ENCODE results near the gene ANXA1. TPM values are rescaled to one million over a fixed set of nuclear protein-coding genes. Genes with fewer than 3 reads are reported as not detected.

ANXA1 gene
- total RNA-seq, 2 donors from 2014 or later: 69.8 to 142 TPM

DNA sequence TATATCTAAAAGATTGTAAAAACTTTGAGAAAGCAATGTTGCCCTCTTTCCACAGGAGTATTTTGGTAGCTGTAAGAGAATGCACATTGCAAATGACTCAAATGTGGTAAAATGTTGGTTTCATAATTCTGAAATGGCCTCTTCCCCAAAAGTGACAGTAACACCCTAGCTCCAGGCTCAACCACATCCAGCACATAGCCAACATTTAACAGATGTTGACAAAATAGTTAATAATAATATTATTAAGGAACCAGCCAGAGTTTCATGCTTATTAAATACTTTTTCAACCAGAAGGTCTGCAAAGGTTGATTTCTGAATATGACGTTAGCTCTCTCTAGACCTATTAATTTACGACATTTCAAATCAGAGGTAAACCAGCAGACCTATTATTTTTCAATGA is 1.3 kb downstream of the ANXA1 start:
- DNase-seq (ENCODE audit: low spot score): no peak

DNA sequence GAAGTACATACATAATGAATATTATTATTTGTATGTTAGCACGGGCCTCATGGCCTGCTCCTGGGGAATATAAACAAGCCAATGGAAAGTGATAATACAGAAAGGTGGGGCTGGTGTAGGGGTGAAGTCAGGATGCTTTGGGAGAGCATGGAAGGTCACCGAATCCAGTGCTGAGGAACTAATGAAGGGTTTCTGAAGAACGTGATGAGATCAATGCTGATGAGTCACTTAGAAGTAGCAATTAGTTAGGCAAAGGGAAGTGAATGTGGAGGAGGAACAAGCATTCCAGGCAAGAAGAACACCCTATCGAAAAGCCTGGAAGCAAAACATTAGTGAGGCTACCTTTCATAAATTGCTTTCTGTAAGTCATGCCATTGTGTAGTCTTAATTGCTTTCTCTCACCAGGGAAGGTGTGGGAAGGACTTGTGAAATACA is 2.1 kb downstream of the ANXA1 start:
- Histone ChIP-seq H3K36me3 (peaks cover 11% of the 10 kb centered on the region), H3K4me3 (peak overlapping the region; percentile 44 to 50), H3K4me1 (peaks cover 0 to 45% of the 10 kb centered on the region in 2 donors), H3K9me3 (no peaks in the 10 kb centered on the region), H3K27me3 (no peaks in the 10 kb centered on the region), H3K27ac (peak overlapping the region; percentile 68 to 80)
- no peak for DNase-seq (ENCODE audit: low spot score)
- TF ChIP-seq, protein P1, sequence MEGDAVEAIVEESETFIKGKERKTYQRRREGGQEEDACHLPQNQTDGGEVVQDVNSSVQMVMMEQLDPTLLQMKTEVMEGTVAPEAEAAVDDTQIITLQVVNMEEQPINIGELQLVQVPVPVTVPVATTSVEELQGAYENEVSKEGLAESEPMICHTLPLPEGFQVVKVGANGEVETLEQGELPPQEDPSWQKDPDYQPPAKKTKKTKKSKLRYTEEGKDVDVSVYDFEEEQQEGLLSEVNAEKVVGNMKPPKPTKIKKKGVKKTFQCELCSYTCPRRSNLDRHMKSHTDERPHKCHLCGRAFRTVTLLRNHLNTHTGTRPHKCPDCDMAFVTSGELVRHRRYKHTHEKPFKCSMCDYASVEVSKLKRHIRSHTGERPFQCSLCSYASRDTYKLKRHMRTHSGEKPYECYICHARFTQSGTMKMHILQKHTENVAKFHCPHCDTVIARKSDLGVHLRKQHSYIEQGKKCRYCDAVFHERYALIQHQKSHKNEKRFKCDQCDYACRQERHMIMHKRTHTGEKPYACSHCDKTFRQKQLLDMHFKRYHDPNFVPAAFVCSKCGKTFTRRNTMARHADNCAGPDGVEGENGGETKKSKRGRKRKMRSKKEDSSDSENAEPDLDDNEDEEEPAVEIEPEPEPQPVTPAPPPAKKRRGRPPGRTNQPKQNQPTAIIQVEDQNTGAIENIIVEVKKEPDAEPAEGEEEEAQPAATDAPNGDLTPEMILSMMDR (IDR thresholded peaks at IDR 0.05): no peak

More for the DNA sequence above, 1.3 kb downstream of the ANXA1 start:
- H3K4me3 ChIP-seq: peak overlapping the region; percentile 44 to 50
- no peaks in the 10 kb centered on the region for H3K27me3 ChIP-seq
- H3K36me3 ChIP-seq: peaks cover 10% of the 10 kb centered on the region
- H3K27ac ChIP-seq: peak overlapping the region; percentile 68 to 80
- no peaks in the 10 kb centered on the region for H3K9me3 ChIP-seq
- peaks cover 0 to 46% of the 10 kb centered on the region in 2 donors for H3K4me1 ChIP-seq
- TF ChIP-seq, protein P1 (IDR thresholded peaks at IDR 0.05): no peak

DNA sequence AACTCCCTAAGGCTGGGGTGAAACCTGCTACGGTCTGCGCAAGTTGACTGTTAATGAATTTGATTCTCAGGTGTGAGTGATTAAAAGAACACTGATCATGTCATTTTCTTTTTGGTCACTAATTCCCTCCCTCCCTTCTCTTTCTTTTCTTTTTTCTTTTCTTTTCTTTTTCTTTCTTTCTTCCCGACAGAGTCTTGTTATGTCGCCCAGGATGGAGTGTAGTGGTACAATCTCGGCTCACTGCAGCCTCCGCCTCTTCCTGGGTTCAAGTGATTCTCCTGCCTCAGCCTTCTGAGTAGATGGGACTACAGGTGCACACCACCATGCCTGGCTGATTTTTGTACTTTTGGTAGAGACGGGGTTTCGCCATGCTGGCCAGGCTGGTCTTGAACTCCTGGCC is 2.6 kb downstream of the ANXA1 start:
- Histone ChIP-seq H3K27ac (peak overlapping the region; percentile 68 to 80), H3K4me3 (peak overlapping the region; percentile 44 to 50), H3K27me3 (no peaks in the 10 kb centered on the region), H3K9me3 (no peaks in the 10 kb centered on the region), H3K4me1 (peaks cover 0 to 40% of the 10 kb centered on the region in 2 donors), H3K36me3 (peaks cover 16% of the 10 kb centered on the region)
- DNase-seq (ENCODE audit: low spot score): no peak
- TF ChIP-seq, protein P1 (IDR thresholded peaks at IDR 0.05): no peak

DNA sequence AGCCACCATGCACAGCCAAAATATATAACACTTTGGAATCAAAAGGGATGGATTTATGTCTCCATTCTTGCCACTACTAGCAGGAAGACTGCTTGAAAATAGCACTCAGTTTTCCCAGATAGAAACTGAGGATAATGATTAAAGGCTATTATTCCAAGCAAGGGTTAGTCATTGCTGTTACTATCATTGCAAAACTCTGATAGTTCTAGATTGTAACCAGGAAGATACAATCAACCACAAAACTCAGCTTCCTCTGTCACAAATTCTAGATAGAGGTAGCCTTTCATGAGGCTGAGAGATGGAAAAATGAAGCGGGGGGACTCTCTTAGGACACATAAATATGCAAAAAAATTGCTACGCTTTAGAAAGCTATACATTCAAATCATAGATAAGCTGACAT is 3.1 kb downstream of the ANXA1 start:
- DNase-seq (ENCODE audit: low spot score): no peak
- Histone ChIP-seq H3K27ac (peak overlapping the region; percentile 68 to 80), H3K4me3 (peak overlapping the region; percentile 44 to 50), H3K27me3 (no peaks in the 10 kb centered on the region), H3K9me3 (no peaks in the 10 kb centered on the region), H3K36me3 (peaks cover 17% of the 10 kb centered on the region), H3K4me1 (peaks cover 0 to 36% of the 10 kb centered on the region in 2 donors)
- TF ChIP-seq, protein P1 (IDR thresholded peaks at IDR 0.05): no peak

DNA sequence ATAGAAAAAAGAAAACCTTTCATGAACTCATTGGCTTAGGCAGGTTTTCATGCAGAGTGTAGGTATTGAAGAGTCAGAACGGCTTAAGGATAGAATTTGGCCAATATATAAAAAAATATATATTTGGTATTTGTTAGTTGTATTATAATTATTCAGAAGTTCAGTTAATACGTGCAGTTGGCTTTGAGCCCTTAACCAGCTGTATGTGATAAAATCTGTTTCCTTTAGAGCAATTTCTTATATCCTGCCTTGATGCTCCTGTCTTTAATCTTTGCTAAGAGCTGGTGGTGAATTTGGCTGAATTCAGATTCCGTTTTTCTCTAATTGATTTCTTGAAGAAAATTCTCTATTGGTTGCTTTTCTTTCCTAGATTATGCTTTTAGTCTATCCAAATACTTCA is 3.7 kb downstream of the ANXA1 start:
- DNase-seq (ENCODE audit: low spot score): no peak
- no peak overlapping the region for H3K27ac ChIP-seq
- H3K9me3 ChIP-seq: no peaks in the 10 kb centered on the region
- no peak overlapping the region for H3K4me3 ChIP-seq
- H3K27me3 ChIP-seq: no peaks in the 10 kb centered on the region
- TF ChIP-seq, protein P1 (IDR thresholded peaks at IDR 0.05): no peak
- peaks cover 22% of the 10 kb centered on the region for H3K36me3 ChIP-seq
- H3K4me1 ChIP-seq: peaks cover 0 to 33% of the 10 kb centered on the region in 2 donors
